IPS-15b (cell line): Measurements from ENCODE around the gene CPLANE1.
"Not testable (repeated sequence)": the region's sequence is repeated elsewhere in the genome, so short reads cannot be mapped to it uniquely, and the experiment has no call there.

Experiments
- H3K27me3 ChIP-seq: one replicate; pipeline ENCODE4 v1.6.1; 2013; ENCODE audit warnings: low read length; ENCODE audit not compliant: control insufficient read depth, insufficient read depth
- H3K36me3 ChIP-seq: one replicate; pipeline ENCODE4 v1.6.1; 2013; ENCODE audit warnings: low read length; ENCODE audit not compliant: control insufficient read depth, insufficient read depth
- H3K4me1 ChIP-seq: one replicate; pipeline ENCODE4 v1.6.1; 2013; ENCODE audit warnings: mild to moderate bottlenecking, low read length; ENCODE audit not compliant: control insufficient read depth, insufficient read depth
- H3K4me3 ChIP-seq: one replicate; pipeline ENCODE4 v1.5.1; 2013; ENCODE audit warnings: low read depth, low read length
- H3K9ac ChIP-seq: one replicate; pipeline ENCODE4 v1.6.1; 2013; ENCODE audit warnings: low read depth, mild to moderate bottlenecking, low read length
- H3K9me3 ChIP-seq: one replicate; pipeline ENCODE4 v1.6.1; 2013; ENCODE audit warnings: mild to moderate bottlenecking, low read length; ENCODE audit not compliant: control insufficient read depth, insufficient read depth

The CPLANE1 gene

GRCh38 chr5:37086026-37086425, 163.2 kb downstream of the CPLANE1 start:
- not testable (repeated sequence) for H3K4me3 ChIP-seq, H3K9me3 ChIP-seq, H3K4me1 ChIP-seq, H3K9ac ChIP-seq, H3K36me3 ChIP-seq
- H3K27me3 ChIP-seq = peaks cover 41% of the 10 kb centered on the region

DNA sequence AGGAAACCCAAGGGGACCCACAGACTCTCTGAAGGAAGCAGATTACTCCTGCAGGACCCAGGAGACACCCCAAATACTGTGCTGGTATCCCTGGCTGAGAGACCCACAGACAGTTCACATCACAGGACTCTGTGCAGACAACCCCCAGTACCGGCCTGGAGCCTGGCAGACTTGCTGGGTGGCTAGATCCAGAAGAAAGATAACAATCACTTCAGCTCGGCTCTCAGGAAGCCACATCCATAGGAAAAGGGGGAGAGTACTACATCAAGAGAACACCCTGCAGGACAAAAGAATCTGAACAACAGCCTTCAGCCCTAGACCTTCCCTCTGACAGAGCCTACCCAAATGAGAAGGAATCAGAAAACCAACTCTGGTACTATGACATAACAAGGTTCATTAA, 166.2 kb downstream of the CPLANE1 start:
- H3K4me3 ChIP-seq, H3K36me3 ChIP-seq, H3K4me1 ChIP-seq, H3K9ac ChIP-seq, H3K9me3 ChIP-seq: not testable (repeated sequence)
- H3K27me3 ChIP-seq = peaks cover 32% of the 10 kb centered on the region

DNA sequence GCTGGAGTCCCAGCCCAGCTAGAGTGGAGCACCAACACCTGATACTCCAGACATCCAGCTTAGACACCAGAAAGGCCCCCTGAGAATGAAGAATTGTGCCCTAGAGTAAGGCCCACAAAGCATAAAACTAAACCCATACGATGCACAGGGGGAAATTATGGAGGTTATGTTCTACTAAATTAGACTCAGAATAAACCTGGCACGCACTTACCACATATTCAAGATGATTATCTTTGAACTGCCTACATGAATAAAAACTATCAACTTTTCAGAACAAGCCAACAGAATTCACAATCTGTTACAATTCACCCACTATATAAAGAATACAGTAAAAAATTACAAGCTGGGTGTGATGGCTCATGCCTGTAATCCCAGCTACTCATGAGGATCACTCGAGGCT, 168.5 kb downstream of the CPLANE1 start:
- no peak overlapping the region for H3K9ac ChIP-seq
- no peaks in the 10 kb centered on the region for H3K4me1 ChIP-seq
- no peaks in the 10 kb centered on the region for H3K36me3 ChIP-seq
- peaks cover 19% of the 10 kb centered on the region for H3K27me3 ChIP-seq
- H3K4me3 ChIP-seq = no peak overlapping the region
- no peaks in the 10 kb centered on the region for H3K9me3 ChIP-seq

DNA sequence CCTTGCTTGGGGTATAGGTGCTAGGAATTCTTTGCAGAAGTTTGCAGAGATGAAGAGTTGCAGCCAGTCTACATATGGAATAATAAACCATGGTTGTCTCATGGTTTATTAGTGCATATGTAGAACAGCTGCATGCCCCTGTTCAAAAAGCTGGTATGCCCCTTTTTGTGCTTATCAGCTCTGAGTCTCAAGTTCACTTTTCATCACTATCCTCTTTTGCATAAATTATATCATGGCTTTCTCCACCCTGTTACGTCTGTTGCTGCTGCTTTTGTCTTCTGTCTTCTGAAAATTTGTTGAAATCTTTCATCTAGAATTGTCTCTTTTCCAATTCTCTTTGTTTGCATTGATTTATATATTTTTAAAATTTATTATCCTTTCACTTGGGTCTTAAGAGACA, 172.0 kb downstream of the CPLANE1 start:
- no peaks in the 10 kb centered on the region for H3K4me1 ChIP-seq
- no peaks in the 10 kb centered on the region for H3K27me3 ChIP-seq
- H3K9ac ChIP-seq = no peak overlapping the region
- no peaks in the 10 kb centered on the region for H3K9me3 ChIP-seq
- no peaks in the 10 kb centered on the region for H3K36me3 ChIP-seq
- no peak overlapping the region for H3K4me3 ChIP-seq

GRCh38 chr5:37075399-37075950, 173.7 kb downstream of the CPLANE1 start:
- Histone ChIP-seq H3K4me1 (no peaks in the 10 kb centered on the region), H3K4me3 (no peak overlapping the region), H3K9me3 (no peaks in the 10 kb centered on the region), H3K27me3 (no peaks in the 10 kb centered on the region), H3K9ac (no peak overlapping the region), H3K36me3 (no peaks in the 10 kb centered on the region)

DNA sequence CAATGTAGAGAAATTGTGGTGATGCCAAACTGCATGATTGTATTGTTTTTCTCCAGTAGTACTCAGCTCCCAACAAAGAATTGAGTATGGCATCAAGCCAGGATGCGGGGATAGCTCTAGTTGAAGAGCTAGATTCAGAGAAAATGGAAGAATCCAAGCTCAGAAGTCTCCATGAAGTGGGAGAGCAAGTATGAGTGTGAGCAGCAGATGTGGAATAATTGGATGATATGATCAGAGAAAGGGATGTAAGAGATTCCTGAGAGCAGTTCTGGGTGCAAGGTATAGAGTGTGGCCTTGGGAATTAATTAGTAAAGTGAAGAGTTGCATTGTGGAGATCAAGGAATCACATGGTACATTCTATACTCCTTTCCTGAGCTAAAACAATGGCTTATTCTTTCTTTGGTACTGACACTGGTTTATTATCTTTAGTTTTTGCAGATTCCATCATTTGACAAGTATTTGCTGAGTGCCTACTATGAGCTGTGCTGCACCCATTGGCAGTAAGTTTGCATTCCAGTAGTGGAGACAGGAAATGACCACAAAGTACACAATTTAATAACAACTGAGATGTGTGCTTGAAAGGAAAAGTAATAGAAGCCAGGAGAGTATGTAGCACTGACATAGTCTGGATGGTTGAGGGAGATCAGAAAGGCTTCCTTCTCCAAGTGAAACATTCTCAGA, 177.1 kb downstream of the CPLANE1 start:
- no peaks in the 10 kb centered on the region for H3K27me3 ChIP-seq
- no peaks in the 10 kb centered on the region for H3K4me1 ChIP-seq
- no peaks in the 10 kb centered on the region for H3K9me3 ChIP-seq
- H3K36me3 ChIP-seq = no peaks in the 10 kb centered on the region
- H3K4me3 ChIP-seq = no peak overlapping the region
- no peak overlapping the region for H3K9ac ChIP-seq

DNA sequence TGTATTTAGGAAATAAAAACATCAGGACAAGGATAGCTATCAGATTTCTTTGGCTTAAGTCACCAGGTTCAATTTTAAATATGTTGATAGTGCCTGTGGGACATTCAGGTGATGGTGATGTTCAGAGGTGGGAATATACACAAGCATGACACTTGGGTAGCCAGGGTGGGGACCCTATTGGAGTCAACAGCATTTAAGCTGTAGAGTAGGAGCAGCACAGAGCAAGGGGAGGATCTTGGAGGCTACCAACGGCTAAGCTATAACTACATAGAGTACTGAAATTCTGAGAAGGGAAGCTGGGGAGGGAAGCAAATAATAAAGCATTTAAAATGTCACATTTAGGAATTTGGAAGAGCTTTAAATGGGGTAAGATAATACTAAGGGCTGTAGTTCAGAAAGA, 177.7 kb downstream of the CPLANE1 start:
- H3K4me3 ChIP-seq = no peak overlapping the region

DNA sequence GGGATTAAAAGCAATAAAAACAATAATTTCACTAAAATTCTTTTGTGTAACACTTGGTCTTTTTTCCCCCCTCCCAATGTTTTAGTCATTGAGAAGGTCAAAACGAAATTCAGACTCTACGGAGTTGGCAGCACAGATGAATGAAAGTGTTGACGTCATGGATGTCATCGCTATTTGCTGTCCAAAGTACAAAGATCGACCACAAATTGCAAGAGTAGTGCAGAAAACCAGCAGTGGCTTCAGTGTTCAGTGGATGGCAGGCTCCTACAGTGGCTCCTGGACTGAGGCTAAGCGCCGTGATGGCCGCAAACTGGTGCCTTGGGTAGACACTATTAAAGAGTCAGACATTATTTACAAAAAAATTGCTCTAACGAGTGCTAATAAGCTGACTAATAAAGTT, 184.7 kb downstream of the CPLANE1 start:
- Histone ChIP-seq H3K9ac (no peak overlapping the region), H3K4me1 (no peaks in the 10 kb centered on the region), H3K9me3 (no peaks in the 10 kb centered on the region), H3K36me3 (peaks cover 6% of the 10 kb centered on the region), H3K4me3 (no peak overlapping the region), H3K27me3 (no peaks in the 10 kb centered on the region)

More for the DNA sequence above, 177.7 kb downstream of the CPLANE1 start:
- Histone ChIP-seq H3K27me3 (no peaks in the 10 kb centered on the region), H3K4me1 (no peaks in the 10 kb centered on the region), H3K9ac (no peak overlapping the region), H3K36me3 (no peaks in the 10 kb centered on the region), H3K9me3 (no peaks in the 10 kb centered on the region)

- H3K27me3 ChIP-seq = no peaks in the 10 kb centered on the region
- H3K36me3 ChIP-seq = peaks cover 6% of the 10 kb centered on the region
- no peak overlapping the region for H3K4me3 ChIP-seq
- no peaks in the 10 kb centered on the region for H3K4me1 ChIP-seq
- no peaks in the 10 kb centered on the region for H3K9me3 ChIP-seq
- H3K9ac ChIP-seq = no peak overlapping the region
Measured at GRCh38 chr5:37063739-37064138, 185.4 kb downstream of the CPLANE1 start.

DNA sequence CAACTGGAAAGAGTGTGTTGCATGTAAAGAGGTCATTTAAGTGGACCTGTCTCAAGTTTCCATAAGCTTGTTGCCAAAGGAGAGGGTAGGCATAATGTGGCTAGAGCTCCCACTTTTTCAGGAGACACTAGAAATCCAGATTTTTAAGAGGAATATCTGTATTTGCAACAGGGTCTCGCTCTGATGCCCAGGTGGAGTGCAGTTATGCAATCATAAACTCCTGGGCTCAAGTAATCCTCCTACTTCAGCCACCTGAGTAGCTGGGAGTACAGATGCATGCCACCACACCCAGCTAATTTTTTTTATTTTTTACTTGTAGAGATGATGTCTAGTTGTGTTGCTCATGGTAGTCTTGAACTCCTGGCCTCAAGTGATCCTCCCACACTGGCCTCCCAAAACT, 189.1 kb downstream of the CPLANE1 start:
- Histone ChIP-seq H3K27me3 (no peaks in the 10 kb centered on the region), H3K4me1 (no peaks in the 10 kb centered on the region), H3K4me3 (no peak overlapping the region), H3K9ac (no peak overlapping the region), H3K9me3 (no peaks in the 10 kb centered on the region), H3K36me3 (peaks cover 6% of the 10 kb centered on the region)

GRCh38 chr5:37056762-37057161, 192.4 kb downstream of the CPLANE1 start:
- no peaks in the 10 kb centered on the region for H3K4me1 ChIP-seq
- no peak overlapping the region for H3K4me3 ChIP-seq
- no peaks in the 10 kb centered on the region for H3K27me3 ChIP-seq
- no peaks in the 10 kb centered on the region for H3K9me3 ChIP-seq
- H3K9ac ChIP-seq = no peak overlapping the region
- H3K36me3 ChIP-seq = no peaks in the 10 kb centered on the region
